DND-41 (cell line): ENCODE results near the gene CNTN3.

ENCODE experiments used
- CTCF ChIP-seq: IDR thresholded peaks from 2 replicates; pipeline ENCODE4 v1.5.1; 2012; ENCODE audit warnings: borderline replicate concordance, low read length, moderate library complexity, mild to moderate bottlenecking; ENCODE audit not compliant: poor library complexity, severe bottlenecking; ENCODE audit errors: extremely low read depth
- EZH2 ChIP-seq: IDR thresholded peaks from 3 replicates; pipeline ENCODE4 v1.6.1; 2012; ENCODE audit warnings: borderline replicate concordance, low read depth, mild to moderate bottlenecking, moderate library complexity, low read length, inconsistent platforms; ENCODE audit not compliant: severe bottlenecking

GRCh38 chr3:74624301-74624700 lies 9.8 kb upstream of the CNTN3 start:
- no peak for TF ChIP-seq CTCF
- TF ChIP-seq EZH2 = no peak
